GM15510 (cell line): ENCODE measurements around the gene TJAP1.

Experiments used
- POLR2A ChIP-seq: IDR thresholded peaks from 3 replicates; pipeline ENCODE4 v1.6.1; 2011; ENCODE audit warnings: borderline replicate concordance; ENCODE audit not compliant: insufficient read length; ENCODE audit errors: extremely low read depth

TJAP1 gene

DNA sequence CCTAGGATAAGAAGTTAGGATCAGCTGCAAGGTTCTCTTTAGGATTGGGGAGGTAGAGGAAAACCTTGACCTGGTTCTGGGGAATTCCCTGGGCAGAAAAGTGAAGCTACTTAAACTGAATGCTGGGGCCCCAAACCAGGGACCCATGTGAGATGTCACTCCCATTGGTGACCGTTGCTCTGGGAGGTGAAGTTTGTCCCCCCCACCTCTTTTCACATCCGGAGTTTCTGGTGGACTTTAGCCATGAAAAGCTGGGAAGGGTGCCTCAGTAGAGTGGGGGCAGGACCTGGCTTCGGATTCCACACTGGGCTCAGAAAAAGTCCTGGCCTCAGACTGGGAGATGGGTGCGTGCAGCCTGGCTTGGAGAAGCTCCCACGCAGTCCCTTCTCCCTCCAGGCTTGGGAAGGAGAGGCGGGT is 13.2 kb downstream of the TJAP1 start:
- no peak for TF ChIP-seq POLR2A

DNA sequence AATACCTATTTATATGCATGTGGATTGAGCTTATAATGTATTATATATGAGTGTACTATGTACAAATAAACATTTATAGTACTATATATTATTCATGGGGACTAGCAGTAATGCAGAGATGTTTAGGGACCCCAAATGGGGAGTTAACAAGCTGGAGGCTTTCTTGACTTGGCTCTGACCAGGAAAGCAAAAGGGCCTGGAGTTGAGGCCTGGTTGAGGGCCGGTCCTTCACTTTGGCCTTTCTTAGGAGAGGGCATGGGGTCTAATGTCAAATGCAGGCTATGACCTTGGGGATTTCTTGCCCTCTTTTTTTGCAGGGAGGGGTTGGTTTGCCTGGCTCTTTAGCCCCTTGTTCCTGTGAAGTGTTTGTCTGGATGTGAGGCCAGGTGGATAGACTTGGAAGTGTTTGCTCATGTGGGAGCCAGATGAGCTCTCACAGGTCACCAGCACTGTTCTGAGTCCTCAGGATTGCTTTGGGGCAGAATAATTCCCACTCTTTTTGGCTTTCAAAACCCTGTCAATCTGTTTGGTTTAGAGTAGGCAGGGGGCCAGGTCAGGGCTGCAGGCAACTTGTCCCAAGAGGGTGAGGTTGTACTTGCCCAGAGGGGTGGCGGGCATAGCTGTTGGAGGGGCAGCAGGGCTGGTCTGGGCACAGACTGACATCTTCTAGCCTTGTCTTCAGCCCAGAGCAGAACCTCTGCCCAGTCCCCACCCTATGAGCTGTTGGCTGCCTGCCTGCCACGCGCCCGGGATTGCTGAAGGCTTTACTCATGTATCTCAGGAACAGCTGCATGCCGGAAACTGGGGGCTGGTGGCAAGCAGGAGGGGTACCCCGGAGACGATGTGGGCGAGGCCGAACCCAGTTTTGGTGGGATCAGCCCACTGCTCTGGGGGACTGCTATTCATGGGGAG is 14.6 kb downstream of the TJAP1 start:
- no peak for TF ChIP-seq POLR2A

GRCh38 chr6:43492673-43493072 is 15.3 kb downstream of the TJAP1 start:
- TF ChIP-seq POLR2A, result no peak

GRCh38 chr6:43493230-43493629 is 15.9 kb downstream of the TJAP1 start:
- no peak for TF ChIP-seq POLR2A

- no peak for TF ChIP-seq POLR2A
Measured at GRCh38 chr6:43493833-43494232, 16.5 kb downstream of the TJAP1 start.

DNA sequence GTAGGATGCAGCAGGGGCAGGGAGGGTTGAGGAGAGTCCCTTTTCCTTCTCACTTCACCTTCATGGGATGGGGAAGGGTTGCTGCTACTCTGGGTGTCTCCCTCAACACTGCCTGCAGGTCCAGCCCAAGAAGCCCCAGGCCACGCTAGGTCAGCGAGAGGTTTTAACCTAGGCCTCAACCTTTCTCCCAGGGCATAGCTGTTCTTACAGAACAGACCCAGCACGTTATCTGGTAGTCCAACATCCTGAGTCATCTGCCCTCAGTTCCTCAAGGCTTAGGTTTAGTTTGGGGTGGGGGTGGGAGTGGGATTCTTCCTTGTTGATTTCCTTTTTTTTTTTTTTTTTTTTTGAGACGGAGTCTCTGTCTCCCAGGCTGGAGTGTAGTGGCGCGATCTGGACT is 17.0 kb downstream of the TJAP1 start:
- no peak for TF ChIP-seq POLR2A

- TF ChIP-seq POLR2A, result no peak
Measured at GRCh38 chr6:43494766-43495165, 17.4 kb downstream of the TJAP1 start.

- TF ChIP-seq POLR2A, result no peak
Measured at GRCh38 chr6:43495409-43495941, 18.1 kb downstream of the TJAP1 start.

GRCh38 chr6:43496370-43497128 is 19.2 kb downstream of the TJAP1 start:
- TF ChIP-seq POLR2A, result no peak

GRCh38 chr6:43497129-43497396 is 19.7 kb downstream of the TJAP1 start:
- no peak for TF ChIP-seq POLR2A

GRCh38 chr6:43497689-43498088 is 20.3 kb downstream of the TJAP1 start:
- no peak for TF ChIP-seq POLR2A

GRCh38 chr6:43499028-43499815 is 21.9 kb downstream of the TJAP1 start:
- no peak for TF ChIP-seq POLR2A

- no peak for TF ChIP-seq POLR2A
Measured at GRCh38 chr6:43500921-43501320, 23.6 kb downstream of the TJAP1 start.

- TF ChIP-seq POLR2A, result no peak
Measured at GRCh38 chr6:43502666-43503065, 25.3 kb downstream of the TJAP1 start.

DNA sequence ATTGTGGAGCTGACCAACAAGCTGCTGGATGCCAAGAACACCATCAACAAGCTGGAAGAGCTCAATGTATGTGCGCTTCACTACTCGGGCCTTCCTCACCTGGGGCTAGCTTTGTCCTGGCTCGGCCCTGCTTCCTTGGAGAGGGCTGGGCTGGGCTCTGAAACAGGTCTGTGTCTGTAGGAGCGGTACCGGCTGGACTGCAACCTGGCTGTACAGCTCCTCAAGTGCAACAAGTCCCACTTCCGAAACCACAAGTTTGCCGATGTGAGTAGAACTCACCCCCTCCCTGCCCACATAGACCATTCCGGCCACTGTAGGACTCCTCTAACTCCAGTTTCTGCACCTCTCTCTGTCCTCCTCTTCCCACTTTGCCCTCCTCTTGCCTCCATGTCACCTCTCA is 26.1 kb downstream of the TJAP1 start:
- TF ChIP-seq POLR2A, result no peak
